ENCODE data around the gene TRPC4.

The TRPC4 gene

GRCh38 chr13:37736045-37736444, 133.5 kb downstream of the TRPC4 start:
- no peak for TF ChIP-seq BACH2 (CRISPR knock-in tag; IDR thresholded peaks at IDR 0.05; ENCODE audit: borderline replicate concordance)
- no peak for TF ChIP-seq ZC3H10 (CRISPR knock-in tag; IDR thresholded peaks at IDR 0.05)
- no peak for TF ChIP-seq ARNTL (CRISPR knock-in tag; IDR thresholded peaks at IDR 0.05; ENCODE audit: borderline replicate concordance, low read depth)
- TF ChIP-seq CREB5 (CRISPR knock-in tag; IDR thresholded peaks at IDR 0.05; ENCODE audit: low read depth): no peak
- TF ChIP-seq TSHZ2 (CRISPR knock-in tag; IDR thresholded peaks at IDR 0.05): no peak
- TF ChIP-seq ESRRG (CRISPR knock-in tag; IDR thresholded peaks at IDR 0.05): no peak
- no peak for TF ChIP-seq POU6F1 (CRISPR knock-in tag; IDR thresholded peaks at IDR 0.05; ENCODE audit: borderline replicate concordance, low read depth)
- TF ChIP-seq ISL1 (CRISPR knock-in tag; IDR thresholded peaks at IDR 0.05): no peak
- TF ChIP-seq GLIS3 (CRISPR knock-in tag; IDR thresholded peaks at IDR 0.05): no peak
- no peak for TF ChIP-seq ZNF70 (CRISPR knock-in tag; IDR thresholded peaks at IDR 0.05)
- no peak for TF ChIP-seq ZFP30 (CRISPR knock-in tag; IDR thresholded peaks at IDR 0.05)
- TF ChIP-seq CSDC2 (CRISPR knock-in tag; IDR thresholded peaks at IDR 0.05): no peak
- no peak for TF ChIP-seq TCF4 (CRISPR knock-in tag; IDR thresholded peaks at IDR 0.05; ENCODE audit: borderline replicate concordance)
- no peak for TF ChIP-seq RARB (CRISPR knock-in tag; IDR thresholded peaks at IDR 0.05)
- no peak for TF ChIP-seq OSR1 (CRISPR knock-in tag; IDR thresholded peaks at IDR 0.05)
- ATAC-seq: peak; percentile 48

GRCh38 chr13:37735293-37735692, 134.3 kb downstream of the TRPC4 start:
- TF ChIP-seq ZC3H10 (CRISPR knock-in tag; IDR thresholded peaks at IDR 0.05) (no peak), PATZ1 (CRISPR knock-in tag; IDR thresholded peaks at IDR 0.05; ENCODE audit: borderline replicate concordance) (no peak)
- no peak for ATAC-seq

GRCh38 chr13:37729876-37730275, 139.7 kb downstream of the TRPC4 start:
- no peak for TF ChIP-seq PATZ1 (CRISPR knock-in tag; IDR thresholded peaks at IDR 0.05; ENCODE audit: borderline replicate concordance)
- no peak for TF ChIP-seq ISL1 (CRISPR knock-in tag; IDR thresholded peaks at IDR 0.05)
- TF ChIP-seq TCF4 (CRISPR knock-in tag; IDR thresholded peaks at IDR 0.05; ENCODE audit: borderline replicate concordance): no peak
- no peak for TF ChIP-seq ZC3H10 (CRISPR knock-in tag; IDR thresholded peaks at IDR 0.05)
- TF ChIP-seq CREB5 (CRISPR knock-in tag; IDR thresholded peaks at IDR 0.05; ENCODE audit: low read depth): no peak
- no peak for TF ChIP-seq ZFP3 (CRISPR knock-in tag; IDR thresholded peaks at IDR 0.05)
- TF ChIP-seq BACH2 (CRISPR knock-in tag; IDR thresholded peaks at IDR 0.05; ENCODE audit: borderline replicate concordance): no peak
- TF ChIP-seq TOX (CRISPR knock-in tag; IDR thresholded peaks at IDR 0.05; ENCODE audit: borderline replicate concordance): no peak
- no peak for TF ChIP-seq ZFP30 (CRISPR knock-in tag; IDR thresholded peaks at IDR 0.05)
- TF ChIP-seq RARB (CRISPR knock-in tag; IDR thresholded peaks at IDR 0.05): no peak
- TF ChIP-seq GLIS3 (CRISPR knock-in tag; IDR thresholded peaks at IDR 0.05): no peak
- no peak for TF ChIP-seq OSR1 (CRISPR knock-in tag; IDR thresholded peaks at IDR 0.05)
- TF ChIP-seq PPARA (CRISPR knock-in tag; IDR thresholded peaks at IDR 0.05; ENCODE audit: borderline replicate concordance): no peak
- TF ChIP-seq SNAI2 (CRISPR knock-in tag; IDR thresholded peaks at IDR 0.05): no peak
- TF ChIP-seq ESRRG (CRISPR knock-in tag; IDR thresholded peaks at IDR 0.05): no peak
- no peak for TF ChIP-seq POU6F1 (CRISPR knock-in tag; IDR thresholded peaks at IDR 0.05; ENCODE audit: borderline replicate concordance, low read depth)
- TF ChIP-seq ARNTL (CRISPR knock-in tag; IDR thresholded peaks at IDR 0.05; ENCODE audit: borderline replicate concordance, low read depth): no peak
- TF ChIP-seq ZNF70 (CRISPR knock-in tag; IDR thresholded peaks at IDR 0.05): no peak
- TF ChIP-seq ZNF8 (CRISPR knock-in tag; IDR thresholded peaks at IDR 0.05): no peak

More at GRCh38 chr13:37729876-37730275, 139.7 kb downstream of the TRPC4 start:
- ATAC-seq: no peak

Data from SK-N-SH treated with all-trans-retinoic acid at 6 μM for 48 hours (cell line).